ENCODE measurements around the gene MLST8.

MLST8 gene

DNA sequence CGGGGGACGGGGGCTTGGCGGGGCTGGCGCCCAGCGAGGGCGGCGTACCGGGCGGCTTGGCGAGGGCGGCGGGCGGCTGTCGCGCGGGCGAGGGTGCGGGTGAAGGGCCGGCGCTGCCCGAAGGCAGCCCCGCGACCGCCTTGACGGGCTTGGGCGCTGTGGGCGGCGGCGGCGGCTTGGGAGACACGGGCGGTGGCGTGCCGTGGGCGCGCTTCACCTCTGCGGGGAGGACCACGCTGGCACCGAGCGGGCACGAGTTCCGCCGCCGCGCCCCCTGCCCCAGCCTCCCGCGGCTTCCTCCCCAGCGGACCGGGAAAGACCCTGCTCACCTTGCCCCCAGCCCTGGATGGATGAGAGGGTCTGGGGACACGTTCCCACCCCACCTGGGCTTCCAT lies 26.1 kb upstream of the MLST8 start:
- no peak overlapping the region for H3K27ac ChIP-seq (ENCODE audit: extremely low read depth, low read depth, low read length)
- peaks cover 0 to 48% of the 10 kb centered on the region in 2 experiments; a peak in 1 of 3 replicates for H3K36me3 ChIP-seq (ENCODE audit: control insufficient read depth in 2 of 2, insufficient read depth in 1 of 2, low read length in 2 of 2)
- H3K4me1 ChIP-seq (ENCODE audit: control insufficient read depth, insufficient read depth, low read length), result no peaks in the 10 kb centered on the region
- ChIA-PET CTCF (no interaction called here), POLR2A (no interaction called here)
- H3K4me3 ChIP-seq (ENCODE audit: low read depth, low read length), result no peak overlapping the region
- no peaks in the 10 kb centered on the region for H3K9me3 ChIP-seq (ENCODE audit: control insufficient read depth, insufficient read depth, low read depth, low read length)
- no peak for TF ChIP-seq BCL6B (tag by site-specific recombination; IDR thresholded peaks at IDR 0.05)
- TF ChIP-seq KLF16 (tag by site-specific recombination; IDR thresholded peaks at IDR 0.05), result no peak
- TF ChIP-seq, protein P1, sequence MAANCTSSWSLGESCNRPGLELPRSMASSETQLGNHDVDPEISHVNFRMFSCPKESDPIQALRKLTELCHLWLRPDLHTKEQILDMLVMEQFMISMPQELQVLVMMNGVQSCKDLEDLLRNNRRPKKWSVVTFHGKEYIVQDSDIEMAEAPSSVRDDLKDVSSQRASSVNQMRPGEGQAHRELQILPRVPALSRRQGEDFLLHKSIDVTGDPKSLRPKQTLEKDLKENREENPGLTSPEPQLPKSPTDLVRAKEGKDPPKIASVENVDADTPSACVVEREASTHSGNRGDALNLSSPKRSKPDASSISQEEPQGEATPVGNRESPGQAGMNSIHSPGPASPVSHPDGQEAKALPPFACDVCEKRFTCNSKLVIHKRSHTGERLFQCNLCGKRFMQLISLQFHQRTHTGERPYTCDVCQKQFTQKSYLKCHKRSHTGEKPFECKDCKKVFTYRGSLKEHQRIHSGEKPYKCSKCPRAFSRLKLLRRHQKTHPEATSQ (tag by site-specific recombination; IDR thresholded peaks at IDR 0.05), result no peak
- TF ChIP-seq, protein P2, sequence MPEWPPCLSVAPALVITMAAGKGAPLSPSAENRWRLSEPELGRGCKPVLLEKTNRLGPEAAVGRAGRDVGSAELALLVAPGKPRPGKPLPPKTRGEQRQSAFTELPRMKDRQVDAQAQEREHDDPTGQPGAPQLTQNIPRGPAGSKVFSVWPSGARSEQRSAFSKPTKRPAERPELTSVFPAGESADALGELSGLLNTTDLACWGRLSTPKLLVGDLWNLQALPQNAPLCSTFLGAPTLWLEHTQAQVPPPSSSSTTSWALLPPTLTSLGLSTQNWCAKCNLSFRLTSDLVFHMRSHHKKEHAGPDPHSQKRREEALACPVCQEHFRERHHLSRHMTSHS (tag by site-specific recombination; IDR thresholded peaks at IDR 0.05), result no peak
- no peak for TF ChIP-seq GLI2 (tag by site-specific recombination; IDR thresholded peaks at IDR 0.05; ENCODE audit: borderline replicate concordance, low read depth)
- no peak for TF ChIP-seq ZBTB10 (tag by site-specific recombination; IDR thresholded peaks at IDR 0.05)
- no peak for TF ChIP-seq ZNF670 (tag by site-specific recombination; IDR thresholded peaks at IDR 0.05; ENCODE audit: low read depth)
- no peak for TF ChIP-seq ZNF660 (tag by site-specific recombination; IDR thresholded peaks at IDR 0.05)
- TF ChIP-seq ZNF596 (tag by site-specific recombination; IDR thresholded peaks at IDR 0.05), result no peak

DNA sequence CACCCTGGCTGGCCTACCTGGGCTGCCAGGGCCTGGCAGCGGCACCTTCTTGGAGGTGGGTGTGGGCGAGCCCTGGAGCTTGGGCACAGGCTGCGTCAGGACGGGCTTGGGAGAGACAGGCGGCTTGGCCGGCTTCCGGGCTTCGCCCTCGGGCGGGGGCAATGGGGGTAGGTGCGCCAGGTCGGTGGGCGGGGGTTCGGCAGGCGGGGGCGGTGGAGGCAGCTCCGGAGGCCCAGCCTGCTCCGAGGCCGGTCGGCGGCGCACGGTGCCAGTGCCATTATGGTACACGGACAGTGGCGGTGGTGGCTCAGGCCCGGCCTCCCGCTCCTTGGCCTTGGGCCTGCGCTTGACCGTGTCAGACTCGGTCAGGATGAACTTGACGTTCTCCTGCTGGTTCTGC lies 25.7 kb upstream of the MLST8 start:
- H3K4me3 ChIP-seq (ENCODE audit: low read depth, low read length), result no peak overlapping the region
- no peaks in the 10 kb centered on the region for H3K4me1 ChIP-seq (ENCODE audit: control insufficient read depth, insufficient read depth, low read length)
- TF ChIP-seq ZNF670 (tag by site-specific recombination; IDR thresholded peaks at IDR 0.05; ENCODE audit: low read depth), result no peak
- no peak for TF ChIP-seq PATZ1 (tag by site-specific recombination; IDR thresholded peaks at IDR 0.05)
- TF ChIP-seq, protein P3, sequence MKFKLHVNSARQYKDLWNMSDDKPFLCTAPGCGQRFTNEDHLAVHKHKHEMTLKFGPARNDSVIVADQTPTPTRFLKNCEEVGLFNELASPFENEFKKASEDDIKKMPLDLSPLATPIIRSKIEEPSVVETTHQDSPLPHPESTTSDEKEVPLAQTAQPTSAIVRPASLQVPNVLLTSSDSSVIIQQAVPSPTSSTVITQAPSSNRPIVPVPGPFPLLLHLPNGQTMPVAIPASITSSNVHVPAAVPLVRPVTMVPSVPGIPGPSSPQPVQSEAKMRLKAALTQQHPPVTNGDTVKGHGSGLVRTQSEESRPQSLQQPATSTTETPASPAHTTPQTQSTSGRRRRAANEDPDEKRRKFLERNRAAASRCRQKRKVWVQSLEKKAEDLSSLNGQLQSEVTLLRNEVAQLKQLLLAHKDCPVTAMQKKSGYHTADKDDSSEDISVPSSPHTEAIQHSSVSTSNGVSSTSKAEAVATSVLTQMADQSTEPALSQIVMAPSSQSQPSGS (tag by site-specific recombination; IDR thresholded peaks at IDR 0.05; ENCODE audit: low read depth), result no peak
- ChIA-PET POLR2A (no interaction called here), CTCF (interaction anchor here (0.5 kb wide), 1 partner anchor 280 kb away, joined by 4 read pairs; the partner anchor contains the start of gene TEDC2)
- no peaks in the 10 kb centered on the region for H3K9me3 ChIP-seq (ENCODE audit: control insufficient read depth, insufficient read depth, low read depth, low read length)
- H3K27ac ChIP-seq (ENCODE audit: extremely low read depth, low read depth, low read length), result no peak overlapping the region
- peaks cover 0 to 47% of the 10 kb centered on the region in 2 experiments; a peak in 1 of 3 replicates for H3K36me3 ChIP-seq (ENCODE audit: control insufficient read depth in 2 of 2, insufficient read depth in 1 of 2, low read length in 2 of 2)

Data from HEK293 (cell line).